GM18909 (cell line): ENCODE results near the gene P2RX4.
"Not testable (repeated sequence)": the region's sequence is repeated elsewhere in the genome, so short reads cannot be mapped to it uniquely, and the experiment has no call there.

Experiments
- ATAC-seq: cut with Tn5 transposase; IDR thresholded peaks from one replicate; pipeline ENCODE4 v1.9.1; 2021; ENCODE audit warnings: mild to moderate bottlenecking; ENCODE audit not compliant: unreplicated experiment, poor library complexity

P2RX4 gene, protein sequence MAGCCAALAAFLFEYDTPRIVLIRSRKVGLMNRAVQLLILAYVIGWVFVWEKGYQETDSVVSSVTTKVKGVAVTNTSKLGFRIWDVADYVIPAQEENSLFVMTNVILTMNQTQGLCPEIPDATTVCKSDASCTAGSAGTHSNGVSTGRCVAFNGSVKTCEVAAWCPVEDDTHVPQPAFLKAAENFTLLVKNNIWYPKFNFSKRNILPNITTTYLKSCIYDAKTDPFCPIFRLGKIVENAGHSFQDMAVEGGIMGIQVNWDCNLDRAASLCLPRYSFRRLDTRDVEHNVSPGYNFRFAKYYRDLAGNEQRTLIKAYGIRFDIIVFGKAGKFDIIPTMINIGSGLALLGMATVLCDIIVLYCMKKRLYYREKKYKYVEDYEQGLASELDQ

DNA sequence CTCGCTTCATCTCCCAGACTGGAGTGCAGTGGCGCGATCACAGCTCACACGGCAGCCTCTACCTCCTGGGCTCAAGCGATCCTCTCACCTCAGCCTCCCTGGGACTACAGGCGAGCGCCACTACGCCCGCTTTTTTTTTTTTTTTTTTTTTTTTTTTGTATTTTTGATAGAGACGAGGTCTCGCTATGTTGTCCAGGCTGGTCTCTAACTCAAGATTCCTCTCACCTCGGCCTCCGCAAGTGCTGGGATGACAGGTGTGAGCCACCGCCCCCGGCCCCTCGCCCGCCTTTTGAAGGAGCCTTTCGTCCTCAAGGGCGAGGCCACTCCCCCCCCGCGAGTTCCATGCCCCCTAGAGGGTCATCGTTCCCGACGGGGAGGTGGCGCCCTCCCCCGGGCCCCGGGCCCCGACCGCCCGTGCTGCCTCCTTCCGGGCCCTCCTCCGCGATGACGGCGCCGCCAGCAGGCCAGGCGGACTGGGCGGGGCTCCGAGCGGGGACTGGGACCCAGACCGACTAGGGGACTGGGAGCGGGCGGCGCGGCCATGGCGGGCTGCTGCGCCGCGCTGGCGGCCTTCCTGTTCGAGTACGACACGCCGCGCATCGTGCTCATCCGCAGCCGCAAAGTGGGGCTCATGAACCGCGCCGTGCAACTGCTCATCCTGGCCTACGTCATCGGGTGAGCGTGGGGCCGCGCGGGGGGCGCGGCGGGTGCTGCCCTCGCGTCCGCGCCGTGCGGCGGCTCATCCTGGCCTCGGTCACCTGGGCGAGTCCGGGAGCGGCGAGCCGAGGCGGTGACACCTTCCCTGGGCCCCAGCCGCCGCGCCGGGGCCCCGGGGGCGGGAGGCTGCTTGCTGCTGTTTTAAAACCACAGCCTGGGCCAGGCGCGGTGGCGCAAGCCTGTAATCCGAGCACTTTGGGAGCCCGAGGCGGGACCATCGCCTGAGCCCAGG is at the start of gene P2RX4:
TSS of gene P2RX4 (plus strand) at position 506 of the 949 bp plus-strand sequence. CDS start at position 542, 36 bp downstream.
- ATAC-seq, result peak; percentile 84

DNA sequence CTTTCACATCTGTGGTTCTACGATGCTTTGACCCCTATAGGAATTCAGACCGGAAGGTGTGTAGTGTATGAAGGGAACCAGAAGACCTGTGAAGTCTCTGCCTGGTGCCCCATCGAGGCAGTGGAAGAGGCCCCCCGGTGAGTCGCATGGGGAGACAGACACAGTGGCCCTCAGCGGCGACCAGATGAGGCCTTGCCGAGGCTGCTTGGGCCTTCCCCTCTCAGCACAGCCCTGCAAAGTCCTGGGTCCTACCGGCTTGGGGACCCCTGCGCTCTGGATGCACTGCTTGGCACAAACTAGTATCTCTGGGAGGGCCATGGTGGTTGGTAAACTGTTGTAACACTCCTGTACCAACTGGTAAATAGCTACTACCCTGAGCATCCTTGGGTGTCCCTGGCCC is 47.5 kb upstream of the P2RX4 start:
- no peak for ATAC-seq

DNA sequence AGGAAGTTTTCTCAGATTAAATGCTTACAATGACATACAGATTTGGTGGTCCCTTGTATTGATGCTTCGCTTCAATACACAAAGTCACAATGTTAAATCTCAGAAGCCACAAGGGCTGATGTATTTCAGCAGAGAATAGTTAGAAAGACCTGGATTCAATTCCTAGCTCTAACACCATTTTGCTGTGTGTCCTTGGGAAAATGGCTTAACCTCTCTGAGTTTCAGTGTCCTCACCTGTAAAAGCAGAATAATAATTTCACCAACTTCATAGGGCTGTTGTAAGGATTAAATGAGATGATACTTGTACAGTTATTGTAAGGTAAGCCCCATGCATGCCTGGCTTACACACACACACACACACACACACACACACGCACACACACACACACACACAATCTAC is 46.9 kb upstream of the P2RX4 start:
- no peak for ATAC-seq

DNA sequence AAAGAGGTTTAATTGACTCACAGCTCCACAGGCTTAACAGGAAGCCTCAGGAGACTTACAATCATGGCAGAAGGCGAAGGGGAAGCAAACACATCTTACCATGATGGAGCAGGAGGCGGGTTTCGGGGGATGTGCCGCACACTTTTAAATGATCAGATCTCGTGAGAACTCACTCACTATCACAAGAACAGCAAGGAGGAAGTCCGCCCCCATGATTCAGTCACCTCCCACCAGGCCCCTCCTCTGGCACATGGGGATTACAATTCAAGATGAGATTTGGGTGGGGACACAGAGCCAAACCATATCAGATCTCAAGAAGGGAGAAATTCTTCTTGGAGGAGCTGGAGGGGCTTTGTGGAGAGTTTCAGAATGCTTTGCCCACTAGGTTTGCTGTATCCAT is 45.1 kb upstream of the P2RX4 start:
- ATAC-seq, result not testable (repeated sequence)

DNA sequence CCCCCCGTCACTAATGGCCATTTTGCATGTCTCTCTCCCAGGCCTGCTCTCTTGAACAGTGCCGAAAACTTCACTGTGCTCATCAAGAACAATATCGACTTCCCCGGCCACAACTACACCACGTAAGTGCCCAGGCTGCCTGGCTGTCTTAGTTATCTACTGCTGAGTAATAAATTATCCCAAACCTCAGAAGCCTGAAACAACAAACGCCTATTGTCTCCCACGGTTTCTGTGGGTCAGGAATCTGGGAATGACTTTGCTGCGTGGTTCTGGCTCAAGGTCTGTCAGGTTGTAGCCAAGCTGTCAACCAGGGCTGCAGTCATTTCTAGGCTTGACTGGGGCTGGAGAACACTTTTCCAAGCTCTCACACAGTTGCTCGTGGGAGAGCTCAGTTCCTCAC is 44.6 kb upstream of the P2RX4 start:
- no peak for ATAC-seq

DNA sequence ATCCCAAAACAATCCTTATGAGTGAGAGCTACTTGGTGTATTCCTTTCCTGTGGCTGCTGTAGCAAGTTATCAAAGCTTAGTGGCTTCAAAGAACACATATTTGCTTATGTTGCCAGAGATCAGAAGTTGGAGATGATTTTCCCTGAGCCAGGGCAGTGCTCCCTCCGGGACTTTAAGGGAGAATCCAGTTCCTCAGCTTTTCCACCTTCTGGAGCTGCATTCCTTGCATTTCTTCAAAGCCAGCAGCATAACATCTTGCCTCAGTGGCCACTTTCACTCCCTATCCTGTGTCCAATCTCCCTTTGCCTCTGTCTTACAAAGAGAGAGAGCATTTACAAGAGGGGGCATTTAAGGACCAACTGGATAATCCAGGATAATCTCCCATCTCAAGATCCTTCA is 43.6 kb upstream of the P2RX4 start:
- no peak for ATAC-seq

DNA sequence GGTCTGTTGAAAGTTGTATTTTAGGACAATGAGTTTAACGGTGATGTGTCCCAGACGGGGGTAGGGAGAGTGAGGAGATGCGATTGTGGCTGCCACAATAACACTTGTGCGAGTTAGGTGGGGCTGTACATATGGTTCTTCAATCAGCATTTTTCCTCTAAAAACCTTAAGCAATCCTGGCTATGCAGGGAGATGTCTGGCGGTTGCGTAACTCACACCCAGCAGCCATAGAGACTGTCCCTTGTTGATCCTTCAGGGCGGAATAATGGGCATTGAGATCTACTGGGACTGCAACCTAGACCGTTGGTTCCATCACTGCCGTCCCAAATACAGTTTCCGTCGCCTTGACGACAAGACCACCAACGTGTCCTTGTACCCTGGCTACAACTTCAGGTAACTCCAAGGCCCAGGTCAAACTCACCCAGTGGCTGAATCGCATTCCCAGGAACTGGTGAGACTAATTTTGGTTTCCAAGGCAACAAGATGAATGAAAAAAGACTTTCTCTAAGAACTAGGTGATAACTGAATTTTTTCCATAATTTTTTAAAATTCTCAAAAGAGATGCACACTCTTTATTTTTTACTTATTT is 42.6 kb upstream of the P2RX4 start:
- no peak for ATAC-seq

DNA sequence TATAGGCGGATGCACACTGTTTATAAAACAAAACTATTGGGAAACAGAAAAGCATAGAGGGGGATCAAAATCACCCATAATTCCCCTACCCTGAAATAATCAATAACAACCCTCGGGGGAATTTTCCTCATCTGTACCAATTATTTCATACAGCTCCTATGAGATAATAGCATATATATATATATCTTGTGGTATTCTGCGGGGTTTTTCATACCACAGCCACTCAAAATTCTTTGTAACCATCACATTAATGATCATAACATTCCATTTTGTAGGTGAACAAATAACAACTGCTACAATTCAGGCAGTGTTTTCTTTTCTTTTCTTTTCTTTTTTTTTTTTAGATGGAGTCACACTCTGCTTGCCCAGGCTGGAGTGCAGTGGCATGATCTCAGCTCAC is 42.0 kb upstream of the P2RX4 start:
- ATAC-seq, result no peak

DNA sequence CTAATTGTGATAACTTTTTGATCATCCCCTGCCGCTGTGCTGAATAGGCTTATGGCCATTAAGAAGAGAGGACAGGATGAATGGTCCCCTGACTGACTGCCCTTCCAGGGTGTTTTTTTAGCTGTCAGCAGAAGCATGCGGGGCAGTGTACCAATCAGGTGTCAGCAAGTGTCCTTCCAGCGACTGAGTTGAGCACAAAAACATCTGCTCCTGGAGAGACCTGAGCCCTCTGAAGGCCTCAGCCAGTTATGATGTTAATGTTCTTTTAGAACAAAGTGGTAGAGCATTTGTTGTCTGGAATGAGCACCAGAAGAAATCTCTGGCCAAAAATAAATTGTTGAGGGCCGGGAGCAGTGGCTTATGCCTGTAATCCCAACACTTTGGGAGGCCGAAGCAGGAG is 39.8 kb upstream of the P2RX4 start:
- no peak for ATAC-seq

DNA sequence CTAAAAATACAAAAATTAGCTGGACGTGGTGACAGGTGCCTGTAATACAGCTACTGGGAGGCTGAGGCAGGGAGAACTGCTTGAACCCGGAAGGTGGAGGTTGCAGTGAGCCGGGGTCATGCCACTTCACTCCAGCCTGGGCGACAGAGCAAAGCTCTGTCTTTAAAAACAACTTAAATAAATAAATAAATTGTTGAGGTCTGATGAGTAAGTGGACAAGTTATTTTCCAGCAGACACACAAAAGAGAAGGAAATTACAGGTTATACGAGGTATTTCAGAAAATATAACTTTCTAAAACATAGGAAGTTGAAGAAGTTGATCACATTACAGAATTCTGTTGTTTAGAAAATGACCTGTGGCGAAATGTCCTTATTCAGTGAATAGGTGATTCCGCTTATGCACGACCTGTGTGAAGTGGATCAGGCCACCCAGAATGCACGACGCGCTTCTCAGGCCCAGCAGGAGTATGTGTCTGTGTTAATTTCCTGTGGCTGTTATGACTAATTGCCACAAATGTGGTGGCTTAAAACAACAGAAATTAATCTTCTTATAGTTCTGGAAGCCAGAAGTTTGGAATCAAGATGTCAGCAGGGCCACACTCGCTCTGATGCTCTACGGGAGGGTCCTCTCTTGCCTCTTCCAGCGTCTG is 39.2 kb upstream of the P2RX4 start:
- ATAC-seq, result no peak

DNA sequence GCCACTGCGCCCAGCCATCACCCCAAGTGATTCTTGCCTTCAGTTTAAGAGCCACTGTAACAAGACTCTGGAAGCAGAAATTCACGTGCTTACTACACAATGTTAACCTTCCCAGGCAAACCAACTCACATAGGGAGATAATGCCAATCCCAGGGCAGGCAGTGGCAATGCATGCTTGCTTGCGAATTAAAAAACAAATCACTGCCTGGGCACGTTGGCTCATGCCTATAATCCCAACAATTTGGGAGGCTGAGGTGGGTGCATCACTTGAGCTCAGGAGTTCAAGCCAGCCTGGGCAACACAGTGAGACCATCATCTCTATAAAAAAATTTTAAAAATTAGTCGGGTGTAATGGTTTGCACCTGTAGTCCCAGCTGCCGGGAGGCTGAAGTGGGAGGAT is 37.8 kb upstream of the P2RX4 start:
- no peak for ATAC-seq

DNA sequence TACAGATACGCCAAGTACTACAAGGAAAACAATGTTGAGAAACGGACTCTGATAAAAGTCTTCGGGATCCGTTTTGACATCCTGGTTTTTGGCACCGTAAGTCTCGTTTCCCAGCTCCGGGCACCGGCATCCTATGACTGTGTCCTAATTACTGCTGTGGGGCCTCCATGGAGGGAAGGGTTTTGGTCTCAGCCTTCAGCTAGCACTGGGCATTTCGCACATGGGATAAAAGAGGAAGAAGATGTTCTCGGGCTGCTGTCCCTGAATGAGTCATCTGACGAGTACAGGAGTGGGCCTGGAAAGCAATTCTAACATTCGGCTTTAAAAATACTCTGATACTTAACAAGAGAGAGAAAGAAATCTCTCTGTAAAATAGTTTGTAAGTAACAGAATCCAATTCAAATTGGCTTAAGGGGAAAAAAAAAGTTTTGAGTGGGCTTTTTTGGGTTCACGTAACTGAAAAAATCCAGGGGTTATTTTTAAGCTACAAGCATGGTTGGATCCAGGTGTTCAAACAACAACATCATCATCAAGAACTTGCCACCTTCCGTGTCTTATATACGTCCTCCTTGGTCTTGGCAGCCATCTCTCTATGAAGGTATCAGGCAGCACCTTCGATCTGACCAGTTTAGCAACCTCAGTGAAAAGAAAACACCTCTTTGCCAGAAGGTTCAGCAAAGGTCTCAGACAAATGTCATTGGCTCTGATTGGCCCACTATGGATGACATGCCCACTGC is 34.4 kb upstream of the P2RX4 start:
- ATAC-seq, result no peak

DNA sequence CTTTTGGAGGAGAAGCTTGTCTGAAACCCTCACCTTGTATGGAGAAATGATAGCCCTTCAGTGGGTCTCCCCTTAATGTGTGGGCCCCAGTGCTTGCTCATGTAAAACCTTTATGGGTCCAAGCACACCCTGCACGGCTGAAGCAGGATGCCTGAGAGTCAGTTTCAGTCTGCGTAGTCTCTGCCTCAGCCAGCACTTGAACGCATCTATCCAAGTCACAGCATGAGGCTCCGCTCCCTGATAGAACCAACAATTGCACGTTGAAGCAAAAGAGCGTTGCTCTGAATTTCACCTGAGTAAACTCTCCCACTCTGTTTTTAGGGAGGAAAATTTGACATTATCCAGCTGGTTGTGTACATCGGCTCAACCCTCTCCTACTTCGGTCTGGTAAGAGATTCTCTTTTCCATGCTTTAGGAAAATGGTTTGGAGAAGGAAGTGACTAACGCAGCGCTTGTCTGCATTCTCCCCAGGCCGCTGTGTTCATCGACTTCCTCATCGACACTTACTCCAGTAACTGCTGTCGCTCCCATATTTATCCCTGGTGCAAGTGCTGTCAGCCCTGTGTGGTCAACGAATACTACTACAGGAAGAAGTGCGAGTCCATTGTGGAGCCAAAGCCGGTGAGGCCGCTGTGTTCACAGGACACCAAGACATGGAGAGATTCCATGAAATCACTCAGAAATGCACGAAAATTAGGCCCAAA is 33.0 kb upstream of the P2RX4 start:
- no peak for ATAC-seq

DNA sequence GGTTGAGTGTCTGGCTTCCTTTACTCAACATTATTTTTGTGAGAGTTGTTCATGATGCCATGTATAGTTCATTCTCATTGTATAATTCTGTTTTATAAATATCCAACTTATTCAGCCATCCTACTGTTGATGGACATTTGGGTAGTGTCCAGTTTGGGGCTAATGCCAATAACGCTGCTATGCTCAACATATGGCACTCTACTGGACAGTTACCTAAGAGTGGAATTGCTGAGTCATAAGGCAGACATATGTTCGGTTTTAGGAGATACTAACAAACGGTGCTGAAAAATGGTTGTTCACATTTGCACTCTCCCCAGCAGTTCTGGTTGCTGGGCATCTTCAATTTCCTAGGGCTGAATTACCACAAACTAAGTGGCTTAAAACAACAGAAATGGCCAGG is 28.7 kb upstream of the P2RX4 start:
- no peak for ATAC-seq

DNA sequence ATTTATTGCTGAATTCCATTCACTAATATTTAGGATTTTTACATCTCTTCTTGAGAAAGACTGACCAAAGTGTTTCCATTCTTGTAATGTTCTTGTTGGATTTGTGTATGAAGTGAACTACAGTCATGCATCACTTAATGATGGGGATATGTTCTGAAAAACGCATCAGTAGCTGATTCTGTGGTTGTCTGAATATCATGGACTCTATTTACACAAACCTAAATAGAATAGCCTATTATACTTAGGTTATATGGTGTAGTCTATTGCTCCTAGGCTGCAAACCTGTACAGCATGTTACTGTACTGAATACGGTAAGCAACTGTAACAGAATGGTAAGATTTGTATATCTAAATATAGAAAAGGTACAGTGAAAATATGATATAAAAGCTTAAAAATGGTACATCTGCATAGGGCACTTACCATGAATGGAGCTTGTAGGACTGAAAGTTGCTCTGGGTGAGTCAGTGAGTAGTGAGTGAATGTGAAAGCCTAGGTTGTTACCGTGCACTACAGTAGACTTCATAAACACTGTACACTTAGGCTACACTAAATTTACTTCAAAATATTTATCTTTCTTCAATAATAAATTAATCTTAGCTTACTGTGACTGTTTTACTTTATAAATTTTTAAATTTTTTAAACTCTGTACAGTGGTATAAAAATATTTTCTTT is 27.6 kb upstream of the P2RX4 start:
- ATAC-seq, result no peak

DNA sequence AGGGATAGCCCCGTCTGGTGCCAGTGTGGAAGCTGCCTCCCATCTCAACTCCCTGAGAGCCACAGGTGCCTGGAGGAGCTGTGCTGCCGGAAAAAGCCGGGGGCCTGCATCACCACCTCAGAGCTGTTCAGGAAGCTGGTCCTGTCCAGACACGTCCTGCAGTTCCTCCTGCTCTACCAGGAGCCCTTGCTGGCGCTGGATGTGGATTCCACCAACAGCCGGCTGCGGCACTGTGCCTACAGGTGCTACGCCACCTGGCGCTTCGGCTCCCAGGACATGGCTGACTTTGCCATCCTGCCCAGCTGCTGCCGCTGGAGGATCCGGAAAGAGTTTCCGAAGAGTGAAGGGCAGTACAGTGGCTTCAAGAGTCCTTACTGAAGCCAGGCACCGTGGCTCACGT is 25.5 kb upstream of the P2RX4 start:
- no peak for ATAC-seq

DNA sequence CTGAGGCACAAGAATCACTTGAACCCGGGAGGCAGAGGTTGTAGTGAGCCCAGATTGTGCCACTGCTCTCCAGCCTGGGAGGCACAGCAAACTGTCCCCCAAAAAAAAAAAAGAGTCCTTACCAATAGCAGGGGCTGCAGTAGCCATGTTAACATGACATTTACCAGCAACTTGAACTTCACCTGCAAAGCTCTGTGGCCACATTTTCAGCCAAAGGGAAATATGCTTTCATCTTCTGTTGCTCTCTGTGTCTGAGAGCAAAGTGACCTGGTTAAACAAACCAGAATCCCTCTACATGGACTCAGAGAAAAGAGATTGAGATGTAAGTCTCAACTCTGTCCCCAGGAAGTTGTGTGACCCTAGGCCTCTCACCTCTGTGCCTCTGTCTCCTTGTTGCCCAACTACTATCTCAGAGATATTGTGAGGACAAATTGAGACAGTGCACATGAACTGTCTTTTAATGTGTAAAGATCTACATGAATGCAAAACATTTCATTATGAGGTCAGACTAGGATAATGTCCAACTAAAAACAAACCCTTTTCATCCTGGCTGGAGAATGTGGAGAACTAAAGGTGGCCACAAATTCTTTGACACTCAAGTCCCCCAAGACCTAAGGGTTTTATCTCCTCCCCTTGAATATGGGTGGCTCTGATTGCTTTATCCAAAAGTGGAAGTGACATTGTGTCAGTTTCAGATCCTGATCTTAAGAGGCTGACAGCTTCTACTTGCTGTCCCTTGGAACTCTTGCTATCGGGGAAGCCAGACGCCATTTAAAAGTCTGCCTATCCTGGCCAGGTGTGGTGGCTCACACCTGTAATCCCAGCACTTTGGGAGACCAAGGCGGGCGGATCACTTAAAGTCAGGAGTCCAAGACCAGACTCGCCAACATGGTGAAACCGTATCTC is 24.7 kb upstream of the P2RX4 start:
- ATAC-seq, result no peak

DNA sequence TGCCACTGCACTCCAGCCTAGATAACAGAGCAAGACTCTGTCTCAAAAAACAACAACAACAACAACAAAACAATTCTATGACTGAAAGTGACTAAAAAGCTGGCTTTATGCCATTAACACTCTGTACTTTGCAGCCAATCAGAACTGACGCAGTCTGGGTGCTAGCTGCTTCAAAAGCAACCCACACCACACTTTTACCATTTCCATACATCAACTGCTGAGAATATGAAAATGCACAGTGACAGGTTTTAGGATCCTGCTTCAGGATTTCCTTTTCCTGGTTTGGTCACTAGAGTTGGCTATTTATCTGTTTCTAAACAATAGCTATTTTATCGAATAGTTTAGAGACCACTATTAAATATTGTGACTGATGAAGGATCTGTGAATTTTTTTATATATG is 23.1 kb upstream of the P2RX4 start:
- no peak for ATAC-seq
